NCI-H1105 treated with DMSO at 0.1 percent for 48 hours (cell line): Measurements from ENCODE around the gene FYTTD1.

ENCODE experiments used
- DNase-seq: peaks from one replicate; lab custom pipeline; 2025; lab: John Stamatoyannopoulos, UW

FYTTD1 gene

DNA sequence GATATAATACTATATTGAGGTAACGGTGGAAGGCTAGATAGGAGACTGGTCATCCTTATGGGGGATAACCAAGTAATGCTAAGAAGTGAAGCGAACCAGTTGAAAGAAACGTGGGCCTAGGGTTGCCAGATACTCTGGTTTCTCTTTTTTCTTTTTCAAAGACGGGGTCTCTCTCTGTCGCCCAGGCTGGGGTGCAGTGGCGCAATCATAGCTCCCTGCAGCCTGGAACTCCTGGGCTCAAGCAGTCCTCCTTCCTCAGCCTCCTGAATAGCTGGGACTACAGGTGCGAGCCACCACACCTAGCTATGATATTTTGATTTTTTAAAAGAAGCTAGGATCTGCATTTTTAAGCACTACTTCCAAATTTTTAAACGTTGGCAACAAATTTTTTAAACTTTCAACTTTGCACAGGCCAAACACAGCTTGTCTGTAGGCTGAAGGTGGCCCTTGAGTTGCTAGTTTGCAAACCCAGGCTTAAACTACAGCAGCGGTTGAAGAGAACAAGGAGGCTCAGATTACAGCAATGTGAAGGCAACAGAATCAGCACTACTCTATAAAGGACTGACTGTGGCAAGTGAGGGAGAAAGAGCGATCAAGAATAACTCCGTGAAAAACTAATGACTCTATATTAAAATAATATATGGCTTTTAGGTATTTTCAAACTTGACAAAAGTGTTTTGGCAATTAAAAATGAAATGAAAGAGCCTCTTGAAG lies 11.8 kb upstream of the FYTTD1 start:
- no peak for DNase-seq

DNA sequence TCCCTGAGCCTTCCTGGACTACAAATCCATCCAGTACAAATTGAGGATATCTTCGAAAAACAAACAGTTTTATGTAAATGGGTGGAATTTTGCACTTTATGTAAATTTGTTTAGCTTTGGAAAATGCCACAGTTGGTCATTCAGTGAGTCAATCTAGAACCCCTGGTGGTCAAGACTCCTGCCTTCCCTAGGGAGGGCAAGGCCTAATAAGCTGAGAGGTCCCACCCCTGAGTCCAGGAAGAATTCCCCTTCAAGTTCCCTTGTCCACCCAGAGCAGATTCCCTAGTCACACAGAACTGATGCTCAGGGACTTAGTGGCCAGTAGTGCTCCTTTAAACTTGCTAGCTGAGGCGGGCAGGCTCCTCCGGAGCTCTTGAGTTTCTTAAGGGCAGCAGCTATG lies 6.9 kb upstream of the FYTTD1 start:
- DNase-seq: no peak

DNA sequence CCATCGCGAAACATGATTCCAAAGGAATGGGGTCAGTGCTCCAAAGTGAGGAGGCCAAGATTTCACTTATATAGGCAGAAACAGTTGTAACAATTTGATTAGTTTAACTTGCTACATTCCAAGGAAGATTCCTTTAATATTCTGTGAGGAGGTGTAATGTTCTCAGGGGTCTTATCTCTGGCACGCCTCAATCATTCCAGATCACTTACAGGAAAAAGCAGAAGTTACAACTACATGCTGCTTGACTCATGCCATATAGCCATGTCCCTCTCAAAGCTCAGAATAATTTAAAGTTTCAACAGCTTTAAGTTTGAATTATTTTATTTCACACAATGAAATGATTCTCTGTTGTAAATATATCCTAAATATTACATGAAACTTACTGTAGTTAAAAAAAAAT lies 3.5 kb upstream of the FYTTD1 start:
- no peak for DNase-seq

DNA sequence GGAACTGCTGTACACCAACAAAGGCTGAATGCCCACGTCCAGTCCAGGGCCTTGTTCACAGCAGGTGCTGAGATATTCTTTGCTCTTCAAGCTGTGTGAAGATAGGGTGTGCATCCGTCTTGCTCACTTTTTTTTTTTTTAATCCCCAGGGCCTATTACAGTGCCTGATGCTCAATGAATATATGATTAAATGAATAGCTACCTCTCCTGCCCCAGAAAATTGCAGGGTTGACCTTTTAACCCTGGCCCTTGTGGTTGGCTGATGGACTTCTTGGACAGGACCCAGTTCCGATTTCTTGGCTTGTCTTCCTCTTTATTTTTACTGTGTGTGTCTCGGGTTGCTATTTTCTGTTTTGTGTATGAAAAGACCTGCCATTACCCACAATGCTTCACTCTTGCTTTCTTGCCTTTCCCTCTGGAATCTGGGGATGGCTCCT lies 2.9 kb upstream of the FYTTD1 start:
- DNase-seq: no peak

DNA sequence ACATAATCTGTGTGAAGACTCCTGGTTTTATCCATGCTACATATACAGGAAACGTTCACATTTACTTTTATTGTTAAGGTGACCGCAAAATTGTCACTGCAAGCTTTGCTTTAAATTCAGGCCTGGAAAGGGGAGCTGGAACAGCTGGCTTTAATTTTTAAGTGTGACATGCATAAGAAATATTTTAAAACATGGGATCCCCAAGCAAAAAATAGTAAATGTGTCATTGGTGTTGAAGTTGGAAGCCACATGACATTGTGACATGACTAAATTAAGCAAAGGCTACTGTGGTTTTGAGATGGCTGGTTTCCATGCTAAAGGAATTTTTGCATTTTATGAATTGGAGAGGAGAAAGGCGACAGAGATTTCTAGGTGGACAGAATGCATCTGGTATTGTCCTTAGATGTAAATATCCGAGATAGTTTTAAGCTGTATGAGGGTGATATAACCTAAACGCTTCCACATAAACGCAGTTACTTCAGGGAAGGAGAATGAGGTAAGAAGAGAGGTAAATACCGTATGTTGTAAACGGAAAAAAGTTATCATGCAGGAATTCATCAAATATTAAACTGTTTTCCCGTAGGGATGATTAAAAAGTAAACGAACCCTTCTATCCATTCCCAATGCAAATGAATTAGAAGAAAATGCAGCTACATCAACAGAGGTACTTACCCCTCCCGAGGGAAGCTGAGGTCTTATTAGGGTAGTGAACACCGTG lies 927 bp upstream of the FYTTD1 start:
- DNase-seq: no peak

DNA sequence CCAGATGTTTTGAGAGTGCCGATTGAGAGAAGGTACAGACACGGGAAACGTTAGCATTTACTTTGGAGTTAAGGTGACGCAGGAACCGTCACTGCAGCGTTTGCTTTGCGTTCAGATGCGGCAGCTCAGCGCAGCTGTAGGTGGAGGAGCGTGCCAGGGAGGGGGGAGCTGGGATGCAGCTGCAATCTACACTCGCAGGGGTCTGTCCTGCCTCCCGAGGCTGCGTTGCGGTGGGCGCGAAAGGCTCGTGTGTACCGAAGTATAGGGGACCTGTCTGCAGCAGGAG lies 425 bp upstream of the FYTTD1 start:
- DNase-seq: peak; percentile 93

DNA sequence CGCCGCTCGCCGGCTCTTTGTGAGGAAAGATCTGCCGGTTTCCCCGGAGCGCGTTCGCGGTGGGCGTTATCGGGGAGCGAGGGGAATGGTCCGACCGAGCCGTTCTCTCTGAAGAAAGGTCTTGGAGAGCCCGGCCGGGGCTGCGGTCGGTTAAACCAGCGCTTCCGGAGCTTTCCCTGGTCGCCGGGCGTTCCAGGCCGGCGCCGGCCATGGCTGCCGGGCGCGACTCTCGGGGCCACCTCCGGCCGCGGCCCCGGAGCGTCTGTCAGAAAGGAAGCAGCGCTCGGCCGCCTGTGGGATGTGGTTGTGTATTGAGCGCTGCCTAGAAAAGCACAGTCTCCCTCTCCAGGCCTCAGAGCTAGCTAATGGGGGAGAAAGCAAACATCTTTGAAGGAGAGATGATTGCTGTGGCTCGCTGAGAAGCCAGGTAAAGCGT lies 731 bp downstream of the FYTTD1 start:
- DNase-seq: peak; percentile 68

DNA sequence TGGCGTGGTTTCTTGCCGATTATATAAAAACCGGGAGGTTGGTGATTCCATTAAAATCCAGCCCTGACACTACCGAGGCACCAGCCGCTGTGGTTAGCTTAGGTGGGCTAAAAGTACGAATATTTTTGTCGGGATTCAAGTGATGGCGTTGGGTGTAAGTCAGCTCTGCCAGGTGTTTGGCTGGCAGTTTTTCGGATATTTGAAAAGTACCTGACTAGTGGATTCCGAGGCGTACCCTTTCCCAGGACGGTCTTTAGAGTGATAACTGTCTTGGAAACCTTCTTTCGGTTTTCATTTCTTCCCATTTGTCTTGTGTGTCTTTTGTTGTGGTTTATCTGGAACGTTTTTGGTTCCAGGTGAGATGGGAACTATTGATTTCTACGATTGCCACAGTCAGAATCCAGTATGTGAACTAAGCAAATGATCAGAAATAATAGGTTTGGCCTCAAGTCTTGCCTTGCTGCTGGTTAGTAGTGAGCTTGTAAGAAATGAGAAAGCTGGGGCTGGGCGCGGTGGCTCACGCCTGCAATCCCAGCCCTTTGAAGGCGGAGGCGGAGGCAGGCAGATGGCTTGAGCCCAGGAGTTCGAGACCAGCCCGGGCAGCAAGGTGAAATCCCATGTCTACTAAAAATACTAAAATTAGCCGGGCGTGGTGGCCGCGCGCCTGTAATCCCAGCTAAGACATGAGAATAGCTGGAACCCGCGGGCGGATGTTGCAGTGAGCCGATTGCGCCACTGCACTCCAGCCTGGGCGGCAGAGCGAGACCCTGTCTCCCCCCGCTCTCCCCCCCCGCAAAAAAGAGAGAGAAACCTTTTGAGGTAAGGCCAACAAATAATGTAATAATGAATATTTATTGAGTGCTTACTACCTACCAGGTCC lies 1.4 kb downstream of the FYTTD1 start:
- peak; percentile 64 for DNase-seq

DNA sequence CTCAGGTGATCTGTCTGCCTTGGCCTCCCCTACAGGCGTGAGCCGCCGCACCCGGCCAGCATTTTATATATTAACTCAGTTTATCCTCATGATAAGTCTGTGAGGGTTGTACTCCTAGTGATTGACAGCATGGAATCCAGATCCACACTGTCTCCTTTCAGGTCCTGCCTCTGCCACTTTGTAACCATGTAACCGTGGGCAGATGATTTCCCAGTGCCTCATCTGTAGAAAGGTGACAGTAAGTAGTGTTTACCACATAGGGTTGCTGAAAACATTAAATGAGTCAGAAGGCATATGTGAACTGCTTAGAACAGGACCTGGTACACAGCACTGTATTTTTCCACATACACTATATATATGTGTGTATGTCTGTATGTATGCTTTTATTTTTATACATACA lies 2.4 kb downstream of the FYTTD1 start:
- no peak for DNase-seq

DNA sequence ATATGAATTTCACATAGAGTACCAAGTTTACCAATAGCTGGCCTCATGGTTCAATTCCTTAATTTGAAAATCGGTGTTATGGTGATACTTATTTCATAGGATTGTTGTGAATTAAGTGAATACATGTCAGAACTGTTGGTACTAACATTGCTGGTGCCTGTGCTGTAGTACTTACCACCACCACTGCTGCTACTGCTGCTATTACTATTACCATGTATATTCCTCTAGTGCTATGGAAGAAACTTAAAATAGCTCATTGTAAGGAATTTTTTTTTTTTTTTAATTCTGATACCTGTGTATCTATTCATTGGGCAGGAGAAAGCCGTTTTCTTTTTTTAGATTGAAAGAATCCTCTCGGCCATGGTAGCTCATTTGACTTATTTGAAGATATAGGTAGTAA lies 3.6 kb downstream of the FYTTD1 start:
- DNase-seq: no peak

DNA sequence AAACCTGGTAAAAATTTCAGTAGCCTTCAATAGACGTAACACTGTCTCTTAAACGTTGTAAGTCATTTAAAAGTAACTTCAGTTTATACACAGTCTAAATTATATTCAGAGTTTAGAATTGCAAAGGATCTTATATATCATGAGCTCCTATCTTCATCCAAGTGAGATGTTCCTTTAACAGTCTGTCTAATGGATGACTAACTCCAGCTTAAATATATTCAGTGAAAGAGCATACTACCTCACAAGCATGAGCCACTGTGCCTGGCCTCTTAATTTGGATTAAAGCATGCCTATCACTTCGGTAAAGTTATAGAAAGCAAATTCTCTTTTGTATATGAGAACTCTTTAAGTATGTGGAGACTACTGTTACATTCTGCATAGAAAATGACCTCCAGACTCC lies 7.0 kb downstream of the FYTTD1 start:
- no peak for DNase-seq

DNA sequence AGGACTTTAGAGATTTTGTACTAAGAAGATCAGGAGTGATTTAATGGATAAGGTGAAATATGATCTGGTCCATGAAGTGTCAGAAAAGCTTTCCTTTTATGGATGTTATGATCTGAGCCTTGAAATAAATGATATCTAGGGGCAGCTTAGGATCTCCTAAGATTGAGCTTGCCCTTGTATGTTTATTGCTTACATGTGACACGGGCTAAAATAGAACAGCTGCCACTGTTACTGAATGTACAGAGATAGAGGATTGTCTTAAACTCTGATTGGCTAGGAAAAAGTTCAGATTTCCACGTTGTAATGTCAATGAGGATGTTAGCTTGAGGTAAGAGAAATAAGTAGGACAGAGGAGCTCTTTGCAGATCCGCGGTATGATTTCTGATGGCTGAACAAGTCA lies 8.8 kb downstream of the FYTTD1 start:
- no peak for DNase-seq

DNA sequence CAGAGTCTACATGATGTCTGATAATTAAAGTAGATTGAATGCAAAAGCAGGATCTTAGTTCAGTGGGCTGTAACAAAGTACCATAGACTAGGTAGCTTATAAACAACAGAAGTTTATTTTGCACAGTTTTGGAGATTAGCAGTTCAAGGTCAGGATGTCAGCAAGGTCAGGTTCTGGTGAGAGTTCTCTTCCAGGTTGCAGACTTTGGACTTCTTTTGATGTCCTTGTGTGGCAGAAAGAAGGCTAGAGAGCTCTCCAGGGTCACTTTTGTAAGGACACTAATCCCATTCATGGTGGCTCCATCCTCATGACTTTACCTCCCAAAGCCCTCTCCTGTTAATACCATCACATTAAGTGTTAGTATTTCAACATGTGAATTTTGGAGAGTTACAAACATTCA lies 12.1 kb downstream of the FYTTD1 start:
- no peak for DNase-seq

DNA sequence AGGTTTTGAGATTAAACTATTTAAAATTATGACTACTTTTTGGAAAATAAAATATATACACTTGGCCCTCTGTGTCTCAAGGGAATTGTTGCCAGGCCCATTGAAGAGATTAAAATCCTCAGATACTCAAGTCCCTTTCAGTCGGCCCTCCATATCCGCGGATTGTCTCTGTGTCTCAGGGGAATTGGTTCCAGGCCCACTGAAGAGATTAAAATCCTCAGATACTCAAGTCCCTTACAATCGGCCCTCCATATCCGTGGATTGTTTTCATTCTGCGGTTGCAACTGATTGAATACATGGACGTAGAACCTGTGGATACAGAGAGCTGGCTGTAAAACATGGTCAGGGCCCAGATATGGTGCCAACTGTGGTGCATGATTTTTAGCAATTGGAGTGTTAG lies 25.6 kb downstream of the FYTTD1 start:
- DNase-seq: no peak

DNA sequence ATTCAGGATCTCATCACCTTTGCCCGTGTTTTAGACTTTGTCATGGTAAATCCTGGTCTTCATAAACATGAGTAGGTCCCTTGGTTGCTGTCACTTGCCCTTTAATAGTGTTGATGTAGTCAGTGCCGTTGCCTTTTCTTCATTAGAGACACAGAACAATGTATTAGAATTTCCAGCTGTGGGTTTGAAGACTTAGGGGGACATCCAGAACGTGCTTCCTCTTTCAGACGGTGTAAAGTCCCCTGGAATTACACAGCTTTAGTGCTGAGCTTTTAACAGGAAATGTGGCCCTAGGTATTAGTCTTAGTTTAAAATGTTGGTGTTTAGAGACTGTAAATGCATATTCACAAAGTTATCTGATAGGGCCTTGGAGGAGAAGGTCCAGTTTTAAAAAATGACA lies 32.5 kb downstream of the FYTTD1 start:
- DNase-seq: no peak

DNA sequence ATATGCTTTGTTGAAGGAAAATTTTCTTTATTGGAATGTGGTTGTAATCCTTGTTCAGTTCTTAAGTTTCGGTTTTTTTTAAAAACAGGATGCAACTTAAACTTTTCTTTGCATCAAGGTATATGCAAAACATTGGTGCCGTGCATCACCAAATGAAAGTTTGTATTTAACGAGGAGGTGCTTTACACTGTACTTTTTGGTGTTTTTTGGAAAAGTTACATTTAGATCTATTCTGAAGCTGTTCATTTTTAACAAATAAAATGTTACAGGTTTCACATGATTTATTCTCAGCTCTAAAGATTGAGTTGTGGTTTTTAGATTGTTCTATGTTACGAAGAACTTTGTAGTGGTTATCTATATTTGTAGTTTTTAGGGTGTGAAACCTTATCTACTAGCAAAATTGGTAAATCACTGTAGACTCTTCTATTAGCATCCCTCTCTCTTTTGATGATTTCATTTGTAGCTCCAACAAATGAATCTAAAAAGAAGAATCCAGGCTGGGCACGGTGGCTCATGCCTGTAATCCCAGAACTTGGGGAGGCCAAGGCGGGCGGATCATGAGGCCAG lies 34.4 kb downstream of the FYTTD1 start:
- no peak for DNase-seq

DNA sequence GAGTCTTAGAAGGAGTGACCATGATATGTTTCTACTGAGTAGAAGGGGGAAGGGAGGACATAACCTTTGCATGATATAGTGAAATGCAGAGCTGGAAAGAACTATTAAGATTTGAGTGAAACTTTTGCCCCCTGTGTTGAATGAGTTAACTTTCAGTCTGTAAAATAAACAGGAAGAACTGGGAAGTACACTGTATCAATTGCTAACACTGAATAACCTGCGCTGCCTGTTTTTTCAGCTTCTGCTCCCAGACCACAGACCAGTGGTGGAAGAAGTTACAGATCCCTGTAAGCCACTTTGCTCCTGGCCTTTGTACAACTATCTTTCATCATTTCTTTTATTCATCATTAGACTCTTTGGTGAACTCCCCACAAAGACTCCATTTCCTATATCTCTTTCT lies 37.7 kb downstream of the FYTTD1 start:
- no peak for DNase-seq

DNA sequence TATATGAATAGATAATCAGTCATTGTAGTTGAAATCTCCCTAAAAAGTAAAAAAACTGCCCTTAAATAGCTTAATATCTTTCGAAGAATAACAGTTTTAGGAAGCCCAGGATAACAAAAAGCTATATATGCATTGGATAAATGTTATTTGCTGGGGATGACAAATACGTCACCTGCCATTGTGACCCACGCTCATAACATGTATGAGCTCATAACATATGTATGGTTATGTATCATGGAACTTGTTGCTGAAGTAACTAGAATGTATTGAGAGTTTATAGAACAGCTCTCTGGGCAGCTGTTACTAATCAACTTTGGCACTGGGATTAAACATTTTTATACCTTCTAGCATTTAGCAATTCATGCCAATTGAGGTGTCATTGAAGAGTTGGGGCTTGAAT lies 39.6 kb downstream of the FYTTD1 start:
- no peak for DNase-seq

DNA sequence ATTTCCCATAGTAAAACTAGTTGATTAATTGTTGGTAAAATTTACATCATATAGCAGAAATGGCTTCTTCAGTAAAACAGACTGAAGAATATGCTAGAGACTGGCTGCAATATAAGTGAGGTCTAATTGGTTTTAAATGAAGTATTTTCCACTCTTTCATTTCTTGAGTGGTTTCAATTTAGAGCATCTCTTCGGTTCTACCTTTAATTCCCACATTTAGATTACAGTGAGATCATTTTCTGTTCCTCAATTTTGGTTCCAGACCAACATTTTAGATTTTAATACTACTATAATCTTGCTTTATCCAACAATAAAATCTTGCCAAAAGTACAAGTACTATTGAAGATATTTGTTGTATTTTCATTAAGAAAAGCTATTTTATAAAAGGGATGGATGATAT lies 40.4 kb downstream of the FYTTD1 start:
- DNase-seq: no peak

DNA sequence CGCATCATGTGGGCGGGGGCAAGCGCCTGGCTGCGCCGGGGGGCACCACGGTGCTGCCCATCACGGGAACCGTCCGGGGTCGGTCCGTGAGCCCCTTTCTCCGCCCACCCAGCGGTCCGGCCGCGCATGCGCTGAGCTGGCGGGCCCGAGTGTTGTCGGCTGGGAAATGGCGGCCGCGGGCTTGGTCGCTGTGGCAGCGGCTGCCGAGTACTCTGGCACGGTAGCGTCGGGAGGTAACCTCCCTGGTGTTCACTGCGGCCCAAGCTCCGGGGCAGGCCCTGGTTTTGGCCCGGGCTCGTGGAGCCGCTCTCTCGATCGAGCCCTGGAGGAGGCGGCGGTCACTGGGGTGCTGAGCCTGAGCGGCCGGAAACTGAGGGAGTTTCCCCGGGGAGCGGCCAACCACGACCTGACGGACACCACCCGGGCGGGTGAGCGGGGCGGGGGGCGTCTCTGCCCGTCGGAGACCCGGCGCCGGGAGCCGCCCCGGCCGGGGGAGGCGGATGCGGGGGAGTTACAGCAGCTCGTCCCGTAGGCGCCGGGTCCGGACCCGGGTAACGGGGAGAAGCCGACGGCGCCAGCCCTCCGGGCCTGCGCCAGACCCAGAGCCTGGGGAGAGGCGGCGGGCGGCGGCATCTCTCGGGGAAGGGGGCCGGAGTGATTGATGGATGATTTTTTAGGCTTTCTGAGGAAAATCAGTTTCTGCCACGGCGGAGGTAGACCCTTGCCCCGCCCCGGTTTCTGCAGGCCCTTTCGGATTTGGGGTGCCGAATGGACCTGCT lies 41.6 kb downstream of the FYTTD1 start, which contains the start of gene LRCH3:
LRCH3 (plus strand) TSS at position 142 of the 779 bp plus-strand sequence; CDS start at position 167, 25 bp downstream.
- peak; percentile 88 for DNase-seq

DNA sequence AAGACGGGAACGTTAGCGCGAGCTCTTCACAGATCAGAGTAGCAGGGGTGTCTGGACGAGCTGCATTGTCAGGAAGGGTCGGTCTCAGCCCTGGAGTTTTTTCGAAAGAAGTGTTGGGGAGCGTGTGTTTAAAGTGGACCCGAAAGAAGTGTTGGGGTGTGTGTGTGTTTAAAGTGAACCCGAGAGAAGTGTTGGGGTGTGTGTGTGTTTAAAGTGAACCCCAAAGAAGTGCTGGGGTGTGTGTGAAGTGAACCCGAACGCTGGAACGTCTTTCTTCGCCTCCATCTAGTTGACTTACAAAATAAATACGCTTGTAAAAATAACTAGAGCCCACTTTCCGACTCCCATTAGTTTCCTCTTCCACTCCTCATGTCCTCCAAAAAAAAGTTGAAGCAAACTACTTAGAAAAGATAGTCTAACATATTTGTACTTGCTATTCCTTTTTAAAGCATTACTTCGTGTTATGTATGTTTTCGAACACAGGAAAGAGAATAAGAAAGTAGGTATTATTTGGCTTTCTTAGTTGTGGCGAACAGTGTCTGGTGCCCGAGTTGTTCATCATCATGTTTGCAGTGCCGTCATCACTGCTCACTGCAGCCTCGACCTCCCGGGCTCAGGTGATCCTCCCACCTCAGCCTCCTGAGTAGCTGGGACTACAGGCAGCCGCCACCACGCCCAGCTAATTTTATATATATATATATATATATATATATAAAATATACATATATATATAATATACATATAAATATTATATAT lies 42.4 kb downstream of the FYTTD1 start:
- no peak for DNase-seq
